Adrenal gland (tissue), 12 donors: ENCODE measurements around the gene ICA1. TPM values are rescaled to one million over a fixed set of nuclear protein-coding genes. Genes with fewer than 3 reads are reported as not detected.
"Not testable (repeated sequence)": the region's sequence is repeated elsewhere in the genome, so short reads cannot be mapped to it uniquely, and the experiment has no call there.

ENCODE experiments used
- DNase-seq, 7 donors: peaks; one replicate each; pipeline ENCODE4 v3.0.0-alpha.2; 2019 to 2020
- H3K27ac ChIP-seq, 5 donors: fragments of 200-600 bp; sonication (generic) in 4 of 5; 1 replicate in 3 of 5; 2 replicates in 2 of 5; pipeline versions ENCODE4 v1.5.1 to v1.8.0; 2016 to 2020; ENCODE audit warnings: mild to moderate bottlenecking in 1 of 5
- H3K27me3 ChIP-seq: fragments of 200-600 bp; 2 replicates; pipeline ENCODE4 v1.8.0; 2021
- H3K36me3 ChIP-seq, 2 donors: fragments of 200-600 bp; replicated peaks in 1 of 2; 1 replicate in 1 of 2; 2 replicates in 1 of 2; pipeline versions ENCODE4 v1.5.1 to v1.8.0; 2018 to 2022
- H3K4me1 ChIP-seq, 2 donors: fragments of 200-600 bp; replicated peaks in 1 of 2; 1 replicate in 1 of 2; 2 replicates in 1 of 2; pipeline versions ENCODE4 v1.5.1 to v1.8.0; 2018 to 2021
- H3K4me3 ChIP-seq, 4 donors: fragments of 200-600 bp; sonication (generic) in 3 of 4; one replicate each; pipeline ENCODE4 v1.5.1; 2016 to 2018
- H3K9me3 ChIP-seq, 3 donors: fragments of 200-600 bp; sonication (generic) in 1 of 3; replicated peaks in 1 of 3; 1 replicate in 2 of 3; 2 replicates in 1 of 3; pipeline versions ENCODE4 v1.5.1 to v1.8.0; 2016 to 2021
- POLR2A ChIP-seq, 2 donors: fragments of 450-650 bp; IDR thresholded peaks; one replicate each; pipeline ENCODE4 v1.6.1; 2017; ENCODE audit warnings: antibody characterized with exemption in 2 of 2, mild to moderate bottlenecking in 2 of 2, moderate library complexity in 1 of 2
- WGBS, 4 donors: extraction: QIAGEN DNeasy Blood & Tissue Kit in 2 of 4; methylation state at CpG; one replicate each; pipeline versions ENCODE4 v1.1.5 to v1.1.7; 2013 to 2017; 5-methylcytosine and 5-hydroxymethylcytosine counted together
- intact Hi-C, 2 donors: fragments of 100-400 bp; cut with DNase I; formaldehyde crosslinking; loops; one replicate each; pipeline versions ENCODE4 v1.14.1 to v1.15.0; 2022 to 2023
- polyA plus RNA-seq, 3 donors: library from polyadenylated mRNA; stranded (reverse); fragments of 200-250 nt in 2 of 3; fragments of 350-450 nt in 1 of 3; fragmentation: Illumina TruSeq in 1 of 3; extraction: RNeasy Lipid Tissue Mini Kit (QIAGEN cat#74804) in 1 of 3; gene quantifications; one replicate each; pipeline ENCODE4 v1.2.3, GENCODE V29; 2013 to 2014
- total RNA-seq, 9 donors: library from RNA; depleted of rRNA in 4 of 9; stranded (reverse); fragments of >200 nt in 4 of 9; fragments of 120-200 nt in 1 of 9; fragmentation: NEBNext Ultra II Directional in 1 of 9; extraction: Animal tissue kit (Norgen Biotek cat#: 25700) in 1 of 9; gene quantifications; one replicate each; pipeline versions ENCODE4 v1.1.0 to v1.2.4, GENCODE V29; 2013 to 2023
- TF ChIP-seq, protein P1 (sequence below), 6 experiments: fragments of 450-650 bp in 4 of 6; fragments of 200-600 bp in 2 of 6; sonication (generic) in 1 of 6; IDR thresholded peaks; 1 replicate in 5 of 6; 2 replicates in 1 of 6; pipeline versions ENCODE4 v1.5.1 to v1.8.0; 2016 to 2021; ENCODE audit warnings: antibody characterized with exemption in 6 of 6, mild to moderate bottlenecking in 2 of 6, moderate library complexity in 1 of 6
- donor health status: healthy with polysubstance abuse.
- donor health status: Bipolar disorder and iron deficiency.
- donor health status: DM: yes; HTN: yes; CAD: no.
- donor health status: DM: no; HTN: no; CAD: no.
- donor health status: DM: no; HTN: no; CAD: no.
- donor health status: DM: yes; HTN: yes; CAD: no.

ICA1 gene
- total and polyA plus RNA-seq, 12 donors = 5.0 to 16.1 (median 8.4) TPM; not detected in 1

DNA sequence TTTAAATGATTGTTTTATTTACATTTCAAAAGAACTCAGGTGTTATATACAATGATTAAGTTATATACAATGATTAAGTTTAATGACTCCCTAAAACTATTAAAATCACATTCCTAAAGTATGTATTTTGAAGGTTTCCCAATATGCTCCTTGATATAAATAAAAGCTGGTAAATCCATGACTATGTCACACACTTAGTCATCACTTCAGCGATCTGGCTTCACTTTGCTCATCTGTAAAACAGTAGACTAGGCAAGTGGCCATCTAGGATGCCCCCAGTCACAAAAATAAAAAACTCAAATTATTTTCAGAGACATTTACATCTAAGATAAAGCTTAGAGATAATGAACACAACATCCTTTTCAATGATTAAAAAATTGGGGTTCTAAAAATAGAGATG, 10.8 kb downstream of the ICA1 start:
- WGBS, 4 donors = 29 to 57% (median 43%) methylated on average over 1 of the region's 1 CpG
- DNase-seq = no peak
- no peak for TF ChIP-seq POLR2A (IDR thresholded peaks at IDR 0.05)
- TF ChIP-seq, protein P1, sequence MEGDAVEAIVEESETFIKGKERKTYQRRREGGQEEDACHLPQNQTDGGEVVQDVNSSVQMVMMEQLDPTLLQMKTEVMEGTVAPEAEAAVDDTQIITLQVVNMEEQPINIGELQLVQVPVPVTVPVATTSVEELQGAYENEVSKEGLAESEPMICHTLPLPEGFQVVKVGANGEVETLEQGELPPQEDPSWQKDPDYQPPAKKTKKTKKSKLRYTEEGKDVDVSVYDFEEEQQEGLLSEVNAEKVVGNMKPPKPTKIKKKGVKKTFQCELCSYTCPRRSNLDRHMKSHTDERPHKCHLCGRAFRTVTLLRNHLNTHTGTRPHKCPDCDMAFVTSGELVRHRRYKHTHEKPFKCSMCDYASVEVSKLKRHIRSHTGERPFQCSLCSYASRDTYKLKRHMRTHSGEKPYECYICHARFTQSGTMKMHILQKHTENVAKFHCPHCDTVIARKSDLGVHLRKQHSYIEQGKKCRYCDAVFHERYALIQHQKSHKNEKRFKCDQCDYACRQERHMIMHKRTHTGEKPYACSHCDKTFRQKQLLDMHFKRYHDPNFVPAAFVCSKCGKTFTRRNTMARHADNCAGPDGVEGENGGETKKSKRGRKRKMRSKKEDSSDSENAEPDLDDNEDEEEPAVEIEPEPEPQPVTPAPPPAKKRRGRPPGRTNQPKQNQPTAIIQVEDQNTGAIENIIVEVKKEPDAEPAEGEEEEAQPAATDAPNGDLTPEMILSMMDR (IDR thresholded peaks at IDR 0.05) = no peak

DNA sequence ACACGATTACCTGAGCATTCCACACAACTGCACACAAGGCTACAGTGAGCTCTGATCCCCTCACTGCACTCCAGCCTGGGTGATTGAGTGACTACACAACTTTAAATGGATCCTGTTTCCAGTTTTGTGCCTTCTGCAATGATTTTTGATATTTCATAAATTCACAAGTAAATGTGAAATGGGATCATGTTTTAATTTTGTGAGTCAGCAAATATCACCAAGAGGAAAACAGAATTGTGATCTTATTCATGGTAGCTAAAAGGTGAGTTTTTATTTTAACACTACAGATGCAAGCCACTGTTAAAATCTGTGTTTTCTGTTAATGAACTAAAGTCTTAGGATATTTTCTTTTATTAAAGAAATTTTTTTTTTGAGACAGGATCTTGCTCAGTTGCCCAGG, 11.4 kb downstream of the ICA1 start:
- no peak for DNase-seq
- TF ChIP-seq, protein P1 (IDR thresholded peaks at IDR 0.05) = no peak
- no peak for TF ChIP-seq POLR2A (IDR thresholded peaks at IDR 0.05)
- no peak overlapping the region for H3K4me3 ChIP-seq
- H3K27me3 ChIP-seq = no peaks in the 10 kb centered on the region
- 81 to 96% (median 91%) methylated on average over 1 of the region's 1 CpG for WGBS, 4 donors
- peaks cover 0 to 5% of the 10 kb centered on the region in 2 donors for H3K4me1 ChIP-seq
- no peak overlapping the region for H3K27ac ChIP-seq
- H3K36me3 ChIP-seq = no peaks in the 10 kb centered on the region
- intact Hi-C loops = no loop called here
- no peaks in the 10 kb centered on the region for H3K9me3 ChIP-seq

More for the DNA sequence above, 10.8 kb downstream of the ICA1 start:
- H3K9me3 ChIP-seq = no peaks in the 10 kb centered on the region
- no peak overlapping the region for H3K4me3 ChIP-seq
- no peaks in the 10 kb centered on the region for H3K27me3 ChIP-seq
- peaks cover 0 to 5% of the 10 kb centered on the region in 2 donors for H3K4me1 ChIP-seq
- intact Hi-C loops = no loop called here
- H3K27ac ChIP-seq = no peak overlapping the region
- H3K36me3 ChIP-seq = no peaks in the 10 kb centered on the region

DNA sequence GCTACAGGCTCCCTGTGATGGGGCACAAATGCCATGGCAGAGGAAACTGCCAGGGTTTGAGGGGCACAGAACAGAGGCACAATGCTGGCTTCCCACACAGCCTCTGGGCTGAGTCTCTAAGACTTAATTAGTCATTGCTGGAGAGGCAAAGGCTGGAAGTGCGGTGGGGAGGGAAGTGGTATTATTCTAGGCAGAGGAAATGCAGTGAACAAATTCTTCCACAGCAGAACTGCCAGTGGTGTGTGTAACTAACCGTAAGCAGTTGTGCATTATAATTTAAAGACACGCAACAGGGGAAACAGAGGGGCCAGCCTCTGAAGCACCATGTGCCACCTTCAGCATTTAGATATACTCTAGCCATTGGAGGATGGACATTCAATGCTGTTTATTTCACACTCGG, 12.8 kb downstream of the ICA1 start:
- no peaks in the 10 kb centered on the region for H3K9me3 ChIP-seq
- no peak overlapping the region for H3K27ac ChIP-seq
- peaks cover 0 to 5% of the 10 kb centered on the region in 2 donors for H3K4me1 ChIP-seq
- H3K27me3 ChIP-seq = no peaks in the 10 kb centered on the region
- 74 to 84% (median 78%) methylated on average over 4 of the region's 4 CpGs for WGBS, 4 donors
- H3K4me3 ChIP-seq = no peak overlapping the region
- H3K36me3 ChIP-seq = no peaks in the 10 kb centered on the region
- DNase-seq = no peak
- intact Hi-C loops = no loop called here
- TF ChIP-seq, protein P1 (IDR thresholded peaks at IDR 0.05) = no peak
- TF ChIP-seq POLR2A (IDR thresholded peaks at IDR 0.05) = no peak

DNA sequence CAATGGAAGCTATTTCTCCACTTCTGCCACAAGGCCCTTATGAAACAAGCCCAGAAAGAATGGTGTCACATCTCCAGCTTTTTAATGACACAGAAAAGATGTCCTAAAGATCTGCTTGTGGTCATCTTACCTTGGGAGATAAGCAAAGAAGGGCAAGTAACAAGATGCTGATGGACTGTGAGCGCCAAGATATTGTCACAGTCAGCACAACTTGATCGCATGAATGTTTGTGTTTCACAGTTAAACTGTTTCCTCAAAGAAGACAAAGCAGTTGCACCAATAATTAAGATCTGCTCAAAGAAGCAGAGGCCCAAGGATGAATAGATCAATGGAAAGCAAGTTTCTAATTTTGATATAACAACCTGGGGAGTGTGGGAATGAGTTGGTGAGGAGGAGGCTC, 15.9 kb downstream of the ICA1 start:
- Histone ChIP-seq H3K27ac (no peak overlapping the region), H3K27me3 (no peaks in the 10 kb centered on the region), H3K36me3 (no peaks in the 10 kb centered on the region), H3K9me3 (no peaks in the 10 kb centered on the region), H3K4me3 (no peak overlapping the region), H3K4me1 (no peaks in the 10 kb centered on the region)
- intact Hi-C loops = no loop called here
- TF ChIP-seq, protein P1 (IDR thresholded peaks at IDR 0.05) = no peak
- no peak for TF ChIP-seq POLR2A (IDR thresholded peaks at IDR 0.05)
- DNase-seq = no peak
- WGBS, 4 donors = 87 to 94% (median 94%) methylated on average over 2 of the region's 2 CpGs

- H3K4me3 ChIP-seq, H3K4me1 ChIP-seq, intact Hi-C loops, DNase-seq, H3K9me3 ChIP-seq, H3K27me3 ChIP-seq, H3K36me3 ChIP-seq, H3K27ac ChIP-seq: not testable (repeated sequence)
- 85 to 91% (median 89%) methylated on average over 5 of the region's 5 CpGs for WGBS, 4 donors
Measured at GRCh38 chr7:8245032-8245431, 16.9 kb downstream of the ICA1 start.

DNA sequence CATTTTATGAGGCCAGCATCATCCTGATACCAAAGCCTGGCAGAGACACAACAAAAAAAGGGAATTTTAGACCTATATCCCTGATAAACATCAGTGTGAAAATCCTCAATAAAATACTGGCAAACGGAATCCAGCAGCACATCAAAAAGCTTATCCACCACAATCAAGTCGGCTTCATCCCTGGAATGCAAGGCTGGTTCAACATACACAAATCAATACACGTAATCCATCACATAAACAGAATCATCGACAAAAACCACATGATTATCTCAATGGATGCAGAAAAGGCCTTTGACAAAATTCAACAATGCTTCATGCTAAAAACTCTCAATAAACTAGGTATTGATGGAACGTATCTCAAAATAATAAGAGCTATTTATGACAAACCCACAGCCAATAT, 18.9 kb downstream of the ICA1 start:
- H3K27me3 ChIP-seq, H3K36me3 ChIP-seq, intact Hi-C loops, H3K4me1 ChIP-seq, H3K4me3 ChIP-seq, H3K9me3 ChIP-seq, H3K27ac ChIP-seq, DNase-seq: not testable (repeated sequence)
- WGBS, 4 donors = 82 to 88% (median 86%) methylated on average over 5 of the region's 5 CpGs

DNA sequence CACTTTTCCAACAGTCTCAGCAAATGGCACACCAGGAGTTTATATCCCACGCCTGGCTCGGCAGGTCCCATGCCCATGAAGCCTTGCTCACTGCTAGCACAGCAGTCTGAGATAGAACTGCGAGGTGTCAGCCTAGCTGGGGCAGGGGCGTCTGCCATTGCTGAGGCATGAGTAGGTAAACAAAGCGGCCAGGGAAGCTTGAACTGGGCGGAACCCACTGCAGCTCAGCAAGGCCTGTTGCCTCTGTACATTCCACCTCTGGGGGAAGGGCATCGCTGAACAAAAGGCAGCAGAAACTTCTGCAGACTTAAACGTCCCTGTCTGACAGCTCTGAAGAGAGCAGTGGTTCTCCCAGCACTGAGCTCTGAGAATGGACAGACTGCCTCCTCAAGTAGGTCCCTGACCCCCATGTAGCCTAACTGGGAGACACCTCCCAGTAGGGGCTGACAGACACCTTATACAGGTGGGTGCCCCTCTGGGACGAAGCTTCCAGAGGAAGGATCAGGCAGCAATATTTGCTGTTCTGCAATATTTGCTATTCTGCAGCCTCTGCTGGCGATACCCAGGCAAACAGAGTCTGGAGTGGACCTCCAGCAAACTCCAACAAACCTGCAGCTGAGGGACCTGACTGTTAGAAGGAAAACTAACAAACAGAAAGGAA, 22.1 kb downstream of the ICA1 start:
- H3K4me3 ChIP-seq, H3K4me1 ChIP-seq, H3K27ac ChIP-seq, H3K36me3 ChIP-seq, H3K27me3 ChIP-seq, DNase-seq, H3K9me3 ChIP-seq, intact Hi-C loops: not testable (repeated sequence)
- 61 to 74% (median 69%) methylated on average over 8 to 10 of the region's 10 CpGs for WGBS, 4 donors
